GM10266 (cell line): ENCODE results near the gene POLR3E.
"Not testable (repeated sequence)": the region's sequence is repeated elsewhere in the genome, so short reads cannot be mapped to it uniquely, and the experiment has no call there.

Experiments
- DNase-seq: peaks from one replicate; pipeline ENCODE4 v3.0.0; 2012; ENCODE audit errors: extremely low spot score
- CTCF ChIP-seq: IDR thresholded peaks from 2 replicates; pipeline ENCODE4 v1.5.1; 2012; ENCODE audit warnings: mild to moderate bottlenecking, low read depth; ENCODE audit not compliant: control insufficient read depth, insufficient read depth; ENCODE audit errors: missing control alignments

The POLR3E gene

GRCh38 chr16:22348291-22348690 is 51.1 kb downstream of the POLR3E start:
- no peak for TF ChIP-seq CTCF
- DNase-seq, result no peak

GRCh38 chr16:22351017-22351416 is 53.8 kb downstream of the POLR3E start:
- not testable (repeated sequence) for DNase-seq

- DNase-seq, result no peak
- TF ChIP-seq CTCF, result no peak
Observed at GRCh38 chr16:22352140-22352539, 54.9 kb downstream of the POLR3E start.

- TF ChIP-seq CTCF, result no peak
- no peak for DNase-seq
Observed at GRCh38 chr16:22352723-22353122, 55.5 kb downstream of the POLR3E start.

GRCh38 chr16:22353191-22353919 is 56.1 kb downstream of the POLR3E start:
- DNase-seq, result no peak
- no peak for TF ChIP-seq CTCF

- no peak for DNase-seq
- TF ChIP-seq CTCF, result no peak
Observed at GRCh38 chr16:22353933-22354541, 56.8 kb downstream of the POLR3E start.

- no peak for DNase-seq
- no peak for TF ChIP-seq CTCF
Observed at GRCh38 chr16:22355487-22355908, 58.3 kb downstream of the POLR3E start.

- DNase-seq, result no peak
- TF ChIP-seq CTCF, result no peak
Observed at GRCh38 chr16:22356930-22357634, 59.9 kb downstream of the POLR3E start.
